ENCODE results near the gene OTUD7B. TPM values are rescaled to one million over a fixed set of nuclear protein-coding genes. Genes with fewer than 3 reads are reported as not detected.
A peak's percentile ranks its signal among the peaks of the same experiment; 100 is the strongest.
"Not testable (repeated sequence)": the region's sequence is repeated elsewhere in the genome, so short reads cannot be mapped to it uniquely, and the experiment has no call there.

OTUD7B gene
- total RNA-seq, 4 donors from 2014 or later = 34.1 to 49.6 (median 42.3) TPM

DNA sequence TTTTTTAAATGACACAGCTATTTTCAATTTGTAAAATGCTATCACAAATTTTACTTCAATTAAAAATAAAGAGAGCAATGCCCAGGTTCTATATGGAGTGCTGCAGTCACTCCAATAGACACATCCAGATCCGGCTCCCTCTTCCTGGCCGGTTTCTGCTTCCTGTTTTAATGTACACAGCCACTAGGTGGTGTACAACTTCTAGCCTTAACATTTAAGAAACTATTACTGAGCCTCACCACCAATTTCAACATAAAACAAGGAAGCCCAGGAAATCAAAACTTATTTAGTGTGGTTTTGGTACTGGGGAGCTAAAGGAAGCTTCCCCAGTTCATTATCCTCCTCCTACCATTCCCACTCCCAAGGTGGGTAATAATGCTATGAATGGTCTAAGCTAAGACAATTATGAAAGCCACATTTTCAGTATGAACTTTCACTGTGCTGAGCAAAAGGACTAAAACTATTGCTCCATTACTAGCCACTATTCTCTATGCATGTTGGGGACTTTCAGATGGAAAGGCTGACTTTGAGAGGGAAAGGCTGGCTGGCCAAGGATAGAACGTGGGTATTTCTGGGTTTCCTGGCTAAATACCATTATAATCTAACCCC is 48.4 kb downstream of the OTUD7B start:
- Histone ChIP-seq H3K4me1 (peaks cover 0 to 31% (median 0%) of the 10 kb centered on the region in 3 donors), H3K9me3 (peaks cover 0 to 5% (median 0%) of the 10 kb centered on the region in 3 donors), H3K36me3 (peaks cover 0 to 84% of the 10 kb centered on the region in 2 donors), H3K4me3 (no peak overlapping the region), H3K27ac (peak overlapping the region; percentile 43 to 68 (median 54)), H3K27me3 (no peaks in the 10 kb centered on the region)
- no peak for TF ChIP-seq POLR2A (IDR thresholded peaks at IDR 0.05)
- TF ChIP-seq, protein P1, sequence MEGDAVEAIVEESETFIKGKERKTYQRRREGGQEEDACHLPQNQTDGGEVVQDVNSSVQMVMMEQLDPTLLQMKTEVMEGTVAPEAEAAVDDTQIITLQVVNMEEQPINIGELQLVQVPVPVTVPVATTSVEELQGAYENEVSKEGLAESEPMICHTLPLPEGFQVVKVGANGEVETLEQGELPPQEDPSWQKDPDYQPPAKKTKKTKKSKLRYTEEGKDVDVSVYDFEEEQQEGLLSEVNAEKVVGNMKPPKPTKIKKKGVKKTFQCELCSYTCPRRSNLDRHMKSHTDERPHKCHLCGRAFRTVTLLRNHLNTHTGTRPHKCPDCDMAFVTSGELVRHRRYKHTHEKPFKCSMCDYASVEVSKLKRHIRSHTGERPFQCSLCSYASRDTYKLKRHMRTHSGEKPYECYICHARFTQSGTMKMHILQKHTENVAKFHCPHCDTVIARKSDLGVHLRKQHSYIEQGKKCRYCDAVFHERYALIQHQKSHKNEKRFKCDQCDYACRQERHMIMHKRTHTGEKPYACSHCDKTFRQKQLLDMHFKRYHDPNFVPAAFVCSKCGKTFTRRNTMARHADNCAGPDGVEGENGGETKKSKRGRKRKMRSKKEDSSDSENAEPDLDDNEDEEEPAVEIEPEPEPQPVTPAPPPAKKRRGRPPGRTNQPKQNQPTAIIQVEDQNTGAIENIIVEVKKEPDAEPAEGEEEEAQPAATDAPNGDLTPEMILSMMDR (IDR thresholded peaks at IDR 0.05) = peak; percentile 38 to 89 (median 82)
- peak; percentile 23 for TF ChIP-seq POLR2AphosphoS5 (IDR thresholded peaks at IDR 0.05)
- ATAC-seq = peak; percentile 74
- 4 to 11% methylated on average over 3 of the region's 3 CpGs for WGBS, 2 donors (ENCODE audit: low coverage in 1 of 2)

DNA sequence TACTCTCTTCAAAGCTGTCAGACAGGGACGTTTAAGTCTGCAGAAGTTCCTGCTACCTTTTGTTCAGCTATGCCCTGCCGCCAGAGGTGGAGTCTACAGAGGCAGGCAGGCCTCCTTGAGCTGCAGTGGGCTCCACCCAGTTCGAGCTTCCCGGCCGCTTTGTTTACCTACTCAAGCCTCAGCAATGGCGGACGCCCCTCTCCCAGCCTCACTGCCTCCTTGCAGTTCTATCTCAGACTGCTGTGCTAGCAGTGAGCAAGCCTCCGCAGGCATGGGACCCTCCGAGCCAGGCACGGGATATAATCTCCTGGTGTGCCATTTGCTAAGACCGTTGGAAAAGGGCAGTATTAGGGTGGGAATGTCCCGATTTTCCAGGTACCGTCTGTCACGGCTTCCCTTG is 53.0 kb downstream of the OTUD7B start:
- peaks cover 0 to 55% of the 10 kb centered on the region in 2 donors for H3K36me3 ChIP-seq
- H3K4me3 ChIP-seq, H3K4me1 ChIP-seq, H3K9me3 ChIP-seq, H3K27me3 ChIP-seq, H3K27ac ChIP-seq, ATAC-seq: not testable (repeated sequence)
- 97 to 100% methylated on average over 5 to 8 of the region's 14 CpGs for WGBS, 2 donors (ENCODE audit: low coverage in 1 of 2)

DNA sequence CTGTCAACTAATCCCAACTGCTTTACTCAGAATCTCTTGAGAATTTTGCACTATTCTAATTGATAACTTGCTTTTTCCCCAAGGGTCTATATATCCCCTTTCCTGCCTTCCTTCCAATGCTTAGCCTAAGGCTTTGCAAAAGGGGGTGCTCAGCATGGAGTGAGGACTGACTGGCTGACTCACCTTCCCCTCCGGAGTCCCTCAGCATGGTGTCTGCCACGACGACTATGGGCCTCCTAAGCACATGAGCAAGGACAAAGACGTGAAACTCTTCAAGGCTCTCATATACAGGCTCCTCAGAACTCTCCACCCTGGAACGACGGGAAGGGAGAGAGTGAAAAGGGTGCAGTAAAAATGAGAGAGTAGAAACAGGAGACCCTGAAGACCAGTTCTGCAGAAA is 60.6 kb downstream of the OTUD7B start:
- no peak for TF ChIP-seq EP300 (IDR thresholded peaks at IDR 0.05)
- no peak for TF ChIP-seq POLR2A (IDR thresholded peaks at IDR 0.05)
- no peak for TF ChIP-seq POLR2AphosphoS5 (IDR thresholded peaks at IDR 0.05)
- TF ChIP-seq, protein P1 (IDR thresholded peaks at IDR 0.05) = no peak
- Histone ChIP-seq H3K27me3 (no peaks in the 10 kb centered on the region), H3K4me1 (no peaks in the 10 kb centered on the region), H3K9me3 (no peaks in the 10 kb centered on the region), H3K27ac (no peak overlapping the region), H3K4me3 (no peak overlapping the region), H3K36me3 (peaks cover 0 to 70% of the 10 kb centered on the region in 2 donors)
- no peak for ATAC-seq
- WGBS, 2 donors (ENCODE audit: low coverage in 1 of 2) = 60% methylated on average over 4 of the region's 6 CpGs; no CpG with 5 or more reads in 1 of the 2 donors

DNA sequence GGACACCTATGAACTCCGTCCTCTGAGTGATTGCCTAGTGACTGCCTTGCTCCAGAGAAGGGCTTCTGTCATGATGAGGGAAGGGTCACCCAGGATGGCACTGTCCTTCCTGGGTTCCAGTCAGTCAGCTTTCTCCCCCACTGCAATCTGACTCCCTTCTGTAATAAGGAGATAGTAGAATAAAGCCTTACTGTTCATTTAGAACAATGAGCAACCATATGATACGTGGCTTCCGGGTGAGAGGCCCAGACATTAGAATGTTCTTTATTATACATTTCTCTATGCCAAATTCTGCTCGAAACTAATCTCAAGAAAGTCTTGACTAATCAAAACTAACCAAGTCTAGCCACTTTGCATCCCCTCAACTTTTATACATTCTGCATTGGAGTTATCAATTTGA is 65.3 kb downstream of the OTUD7B start:
- WGBS, 2 donors (ENCODE audit: low coverage in 1 of 2) = 77 to 84% methylated on average over 3 of the region's 4 CpGs
- peaks cover 0 to 69% of the 10 kb centered on the region in 2 donors for H3K36me3 ChIP-seq
- H3K4me1 ChIP-seq = peaks cover 0 to 8% (median 0%) of the 10 kb centered on the region in 3 donors

DNA sequence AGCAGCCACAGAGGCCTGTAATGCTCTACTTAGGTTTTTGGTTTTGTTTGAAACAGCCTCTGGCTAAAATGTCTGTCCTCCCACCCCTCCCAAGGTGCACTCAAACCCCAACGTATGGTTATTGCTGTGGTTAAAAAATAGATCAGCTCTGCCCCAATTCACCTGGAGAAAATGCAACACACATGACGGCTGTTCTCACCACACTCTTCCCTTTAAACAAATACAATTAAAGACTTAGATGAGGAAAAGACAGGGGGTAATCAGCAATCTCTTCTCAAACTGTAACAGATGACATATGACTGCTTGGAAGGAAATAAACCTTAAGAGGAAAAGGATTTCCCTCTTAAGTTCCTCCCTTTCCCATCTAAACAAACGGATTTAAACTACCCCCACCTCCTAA is 67.6 kb downstream of the OTUD7B start:
- H3K27ac ChIP-seq = peak overlapping the region in 3 of 4 donors; percentile 37 to 53 (median 51)

More for the DNA sequence above, 65.3 kb downstream of the OTUD7B start:
- Histone ChIP-seq H3K9me3 (no peaks in the 10 kb centered on the region), H3K4me3 (no peak overlapping the region), H3K27ac (no peak overlapping the region), H3K27me3 (no peaks in the 10 kb centered on the region)
- TF ChIP-seq, protein P1 (IDR thresholded peaks at IDR 0.05) = no peak
- TF ChIP-seq POLR2AphosphoS5 (IDR thresholded peaks at IDR 0.05) = no peak
- TF ChIP-seq EP300 (IDR thresholded peaks at IDR 0.05) = no peak
- TF ChIP-seq POLR2A (IDR thresholded peaks at IDR 0.05) = no peak
- no peak for ATAC-seq

More for the DNA sequence above, 67.6 kb downstream of the OTUD7B start:
- ATAC-seq = no peak
- WGBS, 2 donors (ENCODE audit: low coverage in 1 of 2) = 31 to 44% methylated on average over 2 to 3 of the region's 3 CpGs
- peaks cover 3 to 29% (median 7%) of the 10 kb centered on the region in 3 donors for H3K4me1 ChIP-seq
- H3K4me3 ChIP-seq = no peak overlapping the region
- TF ChIP-seq POLR2AphosphoS5 (IDR thresholded peaks at IDR 0.05) = no peak
- TF ChIP-seq, protein P1 (IDR thresholded peaks at IDR 0.05) = no peak
- no peaks in the 10 kb centered on the region for H3K9me3 ChIP-seq
- peaks cover 0 to 46% of the 10 kb centered on the region in 2 donors for H3K36me3 ChIP-seq
- H3K27me3 ChIP-seq = no peaks in the 10 kb centered on the region
